ENCODE measurements around the gene TMEM72. TPM values are rescaled to one million over a fixed set of nuclear protein-coding genes. Genes with fewer than 3 reads are reported as not detected.
A peak's percentile ranks its signal among the peaks of the same experiment; 100 is the strongest.

Gene TMEM72
- total RNA-seq, 1 experiment from 2014 or later: not detected

DNA sequence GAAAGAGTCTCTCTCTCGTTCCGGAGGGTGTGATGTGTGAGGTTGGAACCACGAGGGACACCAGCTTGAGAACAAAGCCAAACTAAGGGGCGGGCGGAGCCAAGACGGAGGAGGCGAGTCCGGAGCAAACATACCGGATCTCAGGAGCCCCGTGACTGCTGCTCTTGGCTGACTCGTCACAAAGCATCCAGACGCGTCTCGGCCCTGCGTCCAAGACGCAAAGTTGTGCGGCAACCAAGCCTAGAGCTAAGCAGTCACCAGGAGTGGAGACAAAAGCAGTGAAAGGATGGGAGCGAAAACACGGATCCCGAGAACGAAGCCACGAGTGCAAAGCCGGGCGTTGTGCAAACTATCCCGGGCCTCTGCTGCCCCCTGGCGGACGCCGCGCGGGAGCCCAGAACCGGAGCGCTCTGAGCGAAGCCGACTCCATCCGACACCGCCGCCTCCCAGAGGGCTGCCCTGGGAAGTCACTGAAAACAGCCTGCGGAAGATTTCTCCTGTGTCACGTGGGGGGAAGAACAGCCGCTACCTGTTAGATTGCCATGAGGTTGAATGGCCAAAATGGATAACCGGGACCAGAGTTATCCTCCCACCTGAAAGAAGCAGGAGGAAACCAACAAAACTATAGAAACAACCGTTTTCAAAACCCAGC, 46.4 kb upstream of the TMEM72 start:
- BruUV-seq (replicated peaks): no TSS peak
- Histone ChIP-seq H3K27me3 (ENCODE audit: insufficient read depth, low read length) (peaks cover 7% of the 10 kb centered on the region; the same call in 1 of the 2 replicates), H3K9ac (ENCODE audit: low read length) (no peak overlapping the region), H2AFZ (ENCODE audit: low read depth, low read length, poor library complexity, severe bottlenecking) (peak overlapping the region; percentile 63), H3K9me3 (ENCODE audit: control insufficient read depth in 1 of 2, insufficient read depth in 1 of 2, low read depth in 1 of 2, low read length in 2 of 2) (no peaks in the 10 kb centered on the region), H4K20me1 (ENCODE audit: insufficient read depth) (no peaks in the 10 kb centered on the region), H3K27ac (ENCODE audit: low read depth, low read length) (no peak overlapping the region; the same call in 1 of the 2 replicates), H3K4me3 (replicated peaks in 1 of 2; ENCODE audit: low read depth in 1 of 2, low read length in 2 of 2) (peak overlapping the region; percentile 40 to 51), H3K9me2 (ENCODE audit: insufficient read depth) (no peaks in the 10 kb centered on the region), H3K4me2 (ENCODE audit: low read length) (peak overlapping the region; percentile 84), H3K4me1 (ENCODE audit: control insufficient read depth in 1 of 2, insufficient read depth in 2 of 2, low read length in 2 of 2) (peaks cover 10 to 18% of the 10 kb centered on the region in 2 experiments), H3K36me3 (ENCODE audit: control insufficient read depth in 1 of 2, insufficient read depth in 2 of 2, low read length in 2 of 2) (no peaks in the 10 kb centered on the region), H3K79me2 (ENCODE audit: insufficient read depth, low read length) (no peaks in the 10 kb centered on the region)
- ATAC-seq (peak; percentile 96), DNase-seq (ENCODE audit: low read depth, low spot score) (peak; percentile 60)
- TF ChIP-seq POLR2A (IDR thresholded peaks at IDR 0.05; ENCODE audit: borderline replicate concordance, extremely low read depth, insufficient read depth, insufficient read length): no peak
- TF ChIP-seq RAD21 (IDR thresholded peaks at IDR 0.05; ENCODE audit: low read depth): peak; percentile 80
- TF ChIP-seq, protein P1, sequence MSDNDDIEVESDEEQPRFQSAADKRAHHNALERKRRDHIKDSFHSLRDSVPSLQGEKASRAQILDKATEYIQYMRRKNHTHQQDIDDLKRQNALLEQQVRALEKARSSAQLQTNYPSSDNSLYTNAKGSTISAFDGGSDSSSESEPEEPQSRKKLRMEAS (IDR thresholded peaks at IDR 0.05): peak; percentile 26
- TF ChIP-seq SP1 (IDR thresholded peaks at IDR 0.05; ENCODE audit: low read depth): no peak
- no peak for TF ChIP-seq ZFX (IDR thresholded peaks at IDR 0.05)
- TF ChIP-seq, protein P2, sequence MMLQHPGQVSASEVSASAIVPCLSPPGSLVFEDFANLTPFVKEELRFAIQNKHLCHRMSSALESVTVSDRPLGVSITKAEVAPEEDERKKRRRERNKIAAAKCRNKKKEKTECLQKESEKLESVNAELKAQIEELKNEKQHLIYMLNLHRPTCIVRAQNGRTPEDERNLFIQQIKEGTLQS (IDR thresholded peaks at IDR 0.05): no peak
- no peak for TF ChIP-seq CEBPB (IDR thresholded peaks at IDR 0.05; ENCODE audit: low read depth)
- TF ChIP-seq, protein P3, sequence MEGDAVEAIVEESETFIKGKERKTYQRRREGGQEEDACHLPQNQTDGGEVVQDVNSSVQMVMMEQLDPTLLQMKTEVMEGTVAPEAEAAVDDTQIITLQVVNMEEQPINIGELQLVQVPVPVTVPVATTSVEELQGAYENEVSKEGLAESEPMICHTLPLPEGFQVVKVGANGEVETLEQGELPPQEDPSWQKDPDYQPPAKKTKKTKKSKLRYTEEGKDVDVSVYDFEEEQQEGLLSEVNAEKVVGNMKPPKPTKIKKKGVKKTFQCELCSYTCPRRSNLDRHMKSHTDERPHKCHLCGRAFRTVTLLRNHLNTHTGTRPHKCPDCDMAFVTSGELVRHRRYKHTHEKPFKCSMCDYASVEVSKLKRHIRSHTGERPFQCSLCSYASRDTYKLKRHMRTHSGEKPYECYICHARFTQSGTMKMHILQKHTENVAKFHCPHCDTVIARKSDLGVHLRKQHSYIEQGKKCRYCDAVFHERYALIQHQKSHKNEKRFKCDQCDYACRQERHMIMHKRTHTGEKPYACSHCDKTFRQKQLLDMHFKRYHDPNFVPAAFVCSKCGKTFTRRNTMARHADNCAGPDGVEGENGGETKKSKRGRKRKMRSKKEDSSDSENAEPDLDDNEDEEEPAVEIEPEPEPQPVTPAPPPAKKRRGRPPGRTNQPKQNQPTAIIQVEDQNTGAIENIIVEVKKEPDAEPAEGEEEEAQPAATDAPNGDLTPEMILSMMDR (IDR thresholded peaks at IDR 0.05 in 2 of 3, conservative IDR thresholded peaks at IDR 0.05 in 1 of 3; ENCODE audit: borderline replicate concordance in 1 of 3, insufficient read depth in 1 of 3, low read depth in 2 of 3, low read length in 2 of 3): peak; percentile 82 to 98 (median 97)
- TF ChIP-seq JUND (IDR thresholded peaks at IDR 0.05): no peak
- no peak for TF ChIP-seq EZH2 (IDR thresholded peaks at IDR 0.05)
- TF ChIP-seq YY1 (IDR thresholded peaks at IDR 0.05; ENCODE audit: extremely low read depth, insufficient replicate concordance, low read depth, low read length): no peak
- TF ChIP-seq SIN3A (IDR thresholded peaks at IDR 0.05; ENCODE audit: low read depth): no peak
- no peak for TF ChIP-seq EGR1 (IDR thresholded peaks at IDR 0.05; ENCODE audit: low read depth)
- TF ChIP-seq ZNF274 (IDR thresholded peaks at IDR 0.05; ENCODE audit: low read depth, low read length): no peak
- TF ChIP-seq SRF (IDR thresholded peaks at IDR 0.05; ENCODE audit: low read depth): no peak
- no peak for TF ChIP-seq TCF7L2 (IDR thresholded peaks at IDR 0.05; ENCODE audit: borderline replicate concordance, extremely low read depth, insufficient read depth, insufficient read length)
- TF ChIP-seq, protein P4, sequence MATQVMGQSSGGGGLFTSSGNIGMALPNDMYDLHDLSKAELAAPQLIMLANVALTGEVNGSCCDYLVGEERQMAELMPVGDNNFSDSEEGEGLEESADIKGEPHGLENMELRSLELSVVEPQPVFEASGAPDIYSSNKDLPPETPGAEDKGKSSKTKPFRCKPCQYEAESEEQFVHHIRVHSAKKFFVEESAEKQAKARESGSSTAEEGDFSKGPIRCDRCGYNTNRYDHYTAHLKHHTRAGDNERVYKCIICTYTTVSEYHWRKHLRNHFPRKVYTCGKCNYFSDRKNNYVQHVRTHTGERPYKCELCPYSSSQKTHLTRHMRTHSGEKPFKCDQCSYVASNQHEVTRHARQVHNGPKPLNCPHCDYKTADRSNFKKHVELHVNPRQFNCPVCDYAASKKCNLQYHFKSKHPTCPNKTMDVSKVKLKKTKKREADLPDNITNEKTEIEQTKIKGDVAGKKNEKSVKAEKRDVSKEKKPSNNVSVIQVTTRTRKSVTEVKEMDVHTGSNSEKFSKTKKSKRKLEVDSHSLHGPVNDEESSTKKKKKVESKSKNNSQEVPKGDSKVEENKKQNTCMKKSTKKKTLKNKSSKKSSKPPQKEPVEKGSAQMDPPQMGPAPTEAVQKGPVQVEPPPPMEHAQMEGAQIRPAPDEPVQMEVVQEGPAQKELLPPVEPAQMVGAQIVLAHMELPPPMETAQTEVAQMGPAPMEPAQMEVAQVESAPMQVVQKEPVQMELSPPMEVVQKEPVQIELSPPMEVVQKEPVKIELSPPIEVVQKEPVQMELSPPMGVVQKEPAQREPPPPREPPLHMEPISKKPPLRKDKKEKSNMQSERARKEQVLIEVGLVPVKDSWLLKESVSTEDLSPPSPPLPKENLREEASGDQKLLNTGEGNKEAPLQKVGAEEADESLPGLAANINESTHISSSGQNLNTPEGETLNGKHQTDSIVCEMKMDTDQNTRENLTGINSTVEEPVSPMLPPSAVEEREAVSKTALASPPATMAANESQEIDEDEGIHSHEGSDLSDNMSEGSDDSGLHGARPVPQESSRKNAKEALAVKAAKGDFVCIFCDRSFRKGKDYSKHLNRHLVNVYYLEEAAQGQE (IDR thresholded peaks at IDR 0.05; ENCODE audit: low read depth): no peak
- TF ChIP-seq EZH2phosphoT487 (IDR thresholded peaks at IDR 0.05; ENCODE audit: borderline replicate concordance): no peak
- TF ChIP-seq ELF1 (IDR thresholded peaks at IDR 0.05; ENCODE audit: borderline replicate concordance, low read depth): no peak
- no peak for TF ChIP-seq POLR2AphosphoS5 (IDR thresholded peaks at IDR 0.05; ENCODE audit: low read depth, low read length)
- TF ChIP-seq CBX3 (IDR thresholded peaks at IDR 0.05; ENCODE audit: low read depth): no peak
- ChIA-PET RAD21 (ENCODE audit: low non-redundant PET in 1 of 2, low total read pairs in 2 of 2, uncharacterized antibody in 2 of 2, unreplicated experiment in 2 of 2) (no interaction called here), CTCF (no interaction called here), POLR2A (no interaction called here)
- intact Hi-C loops (cut with micrococcal nuclease): loop anchor here (2.0 to 10.0 kb wide), 3 partner anchors 480 to 1194 kb away; partner anchors contain the start of gene CXCL12

Data from HCT116 (cell line).